ENCODE results near the gene RALGAPA2.

RALGAPA2 gene

GRCh38 chr20:20489054-20489453, 223.4 kb downstream of the RALGAPA2 start:
- H3K4me3 ChIP-seq (ENCODE audit: control insufficient read depth, low read depth, low read length), result no peak overlapping the region
- peak; percentile 45 for DNase-seq (ENCODE audit: low read depth)
- no peak for TF ChIP-seq CTCF (conservative IDR thresholded peaks at IDR 0.05; ENCODE audit: control insufficient read depth, insufficient read depth, low read depth, low read length)

GRCh38 chr20:20488388-20488787, 224.1 kb downstream of the RALGAPA2 start:
- no peak for DNase-seq (ENCODE audit: low read depth)
- no peak for TF ChIP-seq CTCF (conservative IDR thresholded peaks at IDR 0.05; ENCODE audit: control insufficient read depth, insufficient read depth, low read depth, low read length)
- H3K4me3 ChIP-seq (ENCODE audit: control insufficient read depth, low read depth, low read length), result no peak overlapping the region

DNA sequence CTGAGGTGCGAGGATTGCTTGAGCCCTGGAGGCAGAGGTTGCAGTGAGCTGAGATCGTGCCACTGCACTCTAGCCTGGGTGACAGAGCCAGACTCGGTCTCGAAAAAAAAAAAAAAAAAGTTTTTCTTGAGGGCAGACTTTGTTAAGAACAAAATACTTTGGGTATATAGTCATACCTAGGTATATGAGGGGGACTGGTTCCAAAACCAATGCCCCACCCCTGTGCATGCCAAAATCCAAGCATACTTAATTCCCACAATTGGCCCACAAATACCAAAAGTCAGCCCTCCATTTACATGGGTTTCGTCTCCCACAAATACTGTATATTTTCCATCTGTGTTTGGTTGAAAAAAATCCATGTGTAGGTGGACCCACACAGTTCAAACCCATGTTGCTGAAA, 224.6 kb downstream of the RALGAPA2 start:
- no peak for DNase-seq (ENCODE audit: low read depth)
- no peak for TF ChIP-seq CTCF (conservative IDR thresholded peaks at IDR 0.05; ENCODE audit: control insufficient read depth, insufficient read depth, low read depth, low read length)
- H3K4me3 ChIP-seq (ENCODE audit: control insufficient read depth, low read depth, low read length), result no peak overlapping the region

- H3K4me3 ChIP-seq (ENCODE audit: control insufficient read depth, low read depth, low read length), result no peak overlapping the region
- DNase-seq (ENCODE audit: low read depth), result no peak
- TF ChIP-seq CTCF (conservative IDR thresholded peaks at IDR 0.05; ENCODE audit: control insufficient read depth, insufficient read depth, low read depth, low read length), result no peak
These were observed 229.1 kb downstream of the RALGAPA2 start for GRCh38 chr20:20483328-20483727.

DNA sequence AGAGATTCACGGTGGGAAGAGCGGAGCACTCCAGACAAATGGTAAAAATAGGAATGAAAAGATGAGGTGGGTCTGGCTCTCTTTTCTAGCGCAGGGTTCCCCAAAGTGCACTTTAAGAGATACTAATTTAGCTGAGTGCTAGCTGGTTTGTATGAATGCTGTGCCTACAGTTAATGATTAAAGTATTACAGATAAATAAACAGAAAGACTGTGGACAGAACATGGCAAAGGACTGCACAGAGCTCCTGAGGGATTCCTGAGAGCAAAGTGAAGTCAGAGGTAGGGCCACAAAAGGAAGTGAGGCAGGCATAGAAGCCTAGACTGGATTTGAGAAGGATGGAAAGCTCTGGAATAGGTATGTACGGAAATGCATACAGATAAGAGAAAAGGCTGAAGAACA, 230.0 kb downstream of the RALGAPA2 start:
- TF ChIP-seq CTCF (conservative IDR thresholded peaks at IDR 0.05; ENCODE audit: control insufficient read depth, insufficient read depth, low read depth, low read length), result no peak
- H3K4me3 ChIP-seq (ENCODE audit: control insufficient read depth, low read depth, low read length), result no peak overlapping the region
- DNase-seq (ENCODE audit: low read depth), result no peak

DNA sequence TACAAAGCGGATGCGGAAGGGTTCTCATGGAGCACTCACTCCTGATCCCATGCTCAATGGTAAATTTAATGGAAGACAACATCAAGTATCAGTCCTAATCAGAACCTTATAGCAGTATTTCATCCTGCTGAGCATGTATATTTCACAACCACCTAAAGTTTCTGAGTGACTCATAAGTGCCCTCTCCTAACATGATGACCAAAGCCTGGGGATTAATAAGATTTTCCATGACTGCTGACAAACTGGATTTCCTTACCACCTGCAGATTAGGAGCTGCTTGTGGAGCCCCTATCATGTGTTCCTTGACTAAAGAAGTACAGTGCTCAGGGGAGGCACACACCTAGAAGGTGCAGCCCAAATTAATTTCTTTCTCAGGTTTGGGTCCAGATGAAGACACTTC, 231.8 kb downstream of the RALGAPA2 start:
- peak; percentile 88 for DNase-seq (ENCODE audit: low read depth)
- TF ChIP-seq CTCF (conservative IDR thresholded peaks at IDR 0.05; ENCODE audit: control insufficient read depth, insufficient read depth, low read depth, low read length), result no peak
- H3K4me3 ChIP-seq (ENCODE audit: control insufficient read depth, low read depth, low read length), result no peak overlapping the region

DNA sequence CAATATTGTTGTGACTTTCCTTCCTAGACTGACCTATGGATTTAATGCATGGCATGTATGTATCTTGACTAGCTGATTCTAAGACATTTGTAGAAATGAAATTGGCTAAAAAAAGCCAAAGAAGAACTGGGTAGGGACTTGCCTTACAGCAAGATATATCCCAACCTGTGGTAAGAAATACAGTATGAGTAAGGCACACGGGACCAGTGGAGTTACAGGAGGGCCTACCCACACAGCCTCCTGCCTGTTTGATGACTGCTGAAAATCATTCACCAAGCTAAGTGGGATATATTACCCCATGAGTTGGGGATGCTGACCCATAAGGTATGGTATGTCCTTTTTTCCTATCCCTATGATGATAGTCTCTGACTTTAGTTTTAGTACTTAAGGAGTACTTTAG, 232.3 kb downstream of the RALGAPA2 start:
- H3K4me3 ChIP-seq (ENCODE audit: control insufficient read depth, low read depth, low read length), result no peak overlapping the region
- peak; percentile 44 for DNase-seq (ENCODE audit: low read depth)
- TF ChIP-seq CTCF (conservative IDR thresholded peaks at IDR 0.05; ENCODE audit: control insufficient read depth, insufficient read depth, low read depth, low read length), result no peak

All from fibroblast of mammary gland (primary cell).